ENCODE results near the gene COLEC12.

GRCh38 chr18:434410-434809 lies 66.1 kb downstream of the COLEC12 start:
- no peak for TF ChIP-seq CTCF (IDR thresholded peaks at IDR 0.05)
- TF ChIP-seq POLR2A (IDR thresholded peaks at IDR 0.05): no peak

Data from thyroid gland (tissue), 4 donors.